ENCODE results near the gene PDGFRA.

The PDGFRA gene

GRCh38 chr4:54255881-54256280 is 26.8 kb downstream of the PDGFRA start:
- no peak for DNase-seq (ENCODE audit: low read depth)

- no peak for DNase-seq (ENCODE audit: low read depth)
Measured at GRCh38 chr4:54256491-54257486, 27.7 kb downstream of the PDGFRA start.

- no peak for DNase-seq (ENCODE audit: low read depth)
Measured at GRCh38 chr4:54265366-54265765, 36.3 kb downstream of the PDGFRA start.

- no peak for DNase-seq (ENCODE audit: low read depth)
Measured at GRCh38 chr4:54268151-54268550, 39.1 kb downstream of the PDGFRA start.

- no peak for DNase-seq (ENCODE audit: low read depth)
Measured at GRCh38 chr4:54271464-54271863, 42.4 kb downstream of the PDGFRA start.

- no peak for DNase-seq (ENCODE audit: low read depth)
Measured at GRCh38 chr4:54272051-54272450, 43.0 kb downstream of the PDGFRA start.

- DNase-seq (ENCODE audit: low read depth): no peak
Measured at GRCh38 chr4:54274264-54274663, 45.2 kb downstream of the PDGFRA start.

GRCh38 chr4:54274795-54275665 is 45.9 kb downstream of the PDGFRA start:
- no peak for DNase-seq (ENCODE audit: low read depth)

- no peak for DNase-seq (ENCODE audit: low read depth)
Measured at GRCh38 chr4:54276641-54277430, 47.7 kb downstream of the PDGFRA start.

- DNase-seq (ENCODE audit: low read depth): no peak
Measured at GRCh38 chr4:54277691-54278090, 48.6 kb downstream of the PDGFRA start.

- no peak for DNase-seq (ENCODE audit: low read depth)
Measured at GRCh38 chr4:54278216-54278615, 49.1 kb downstream of the PDGFRA start.

- DNase-seq (ENCODE audit: low read depth): no peak
Measured at GRCh38 chr4:54281054-54281766, 52.1 kb downstream of the PDGFRA start.

GRCh38 chr4:54282837-54283236 is 53.7 kb downstream of the PDGFRA start:
- DNase-seq (ENCODE audit: low read depth): no peak

GRCh38 chr4:54289316-54289715 is 60.2 kb downstream of the PDGFRA start:
- no peak for DNase-seq (ENCODE audit: low read depth)

- DNase-seq (ENCODE audit: low read depth): no peak
Measured at GRCh38 chr4:54290980-54291379, 61.9 kb downstream of the PDGFRA start.

- no peak for DNase-seq (ENCODE audit: low read depth)
Measured at GRCh38 chr4:54296548-54297203, 67.6 kb downstream of the PDGFRA start.

- DNase-seq (ENCODE audit: low read depth): no peak
Measured at GRCh38 chr4:54308110-54308509, 79.0 kb downstream of the PDGFRA start.

GRCh38 chr4:54315561-54316538 is 86.8 kb downstream of the PDGFRA start:
- no peak for DNase-seq (ENCODE audit: low read depth)

GRCh38 chr4:54317690-54318089 is 88.6 kb downstream of the PDGFRA start:
- no peak for DNase-seq (ENCODE audit: low read depth)

- DNase-seq (ENCODE audit: low read depth): no peak
Measured at GRCh38 chr4:54318904-54319303, 89.8 kb downstream of the PDGFRA start.

All from activated T-helper 1 cell treated with Interleukin-2 at 50 U/mL for 16 hours (primary cell).